Heart right ventricle (tissue), 16 donors: ENCODE data around the gene DEF6. TPM values are rescaled to one million over a fixed set of nuclear protein-coding genes. Genes with fewer than 3 reads are reported as not detected.
A peak's percentile ranks its signal among the peaks of the same experiment; 100 is the strongest.

Experiments used
- ATAC-seq, 8 donors: fragments of 200-7000 bp; cut with Tn5 transposase; one replicate each; pipeline ENCODE4 v1.9.1; 2020; ENCODE audit warnings: mild to moderate bottlenecking in 8 of 8, moderate library complexity in 8 of 8, moderate number of reproducible peaks in 1 of 8
- DNase-seq, 2 donors: peaks; one replicate each; pipeline ENCODE4 v3.0.0-alpha.2; 2020
- H3K27ac ChIP-seq, 10 donors: fragments of 200-600 bp; sonication (generic) in 2 of 10; one replicate each; pipeline versions ENCODE4 v1.5.0 to v1.8.0; 2020 to 2022; ENCODE audit warnings: mild to moderate bottlenecking in 3 of 10
- H3K27me3 ChIP-seq, 7 donors: fragments of 200-600 bp; one replicate each; pipeline ENCODE4 v1.8.0; 2021 to 2022; ENCODE audit warnings: mild to moderate bottlenecking in 2 of 7
- H3K36me3 ChIP-seq, 9 donors: fragments of 200-600 bp; sonication (generic) in 1 of 9; one replicate each; pipeline versions ENCODE4 v1.5.0 to v1.8.0; 2020 to 2022; ENCODE audit warnings: mild to moderate bottlenecking in 2 of 9
- H3K4me1 ChIP-seq, 9 donors: fragments of 200-600 bp; sonication (generic) in 1 of 9; one replicate each; pipeline versions ENCODE4 v1.5.0 to v1.8.0; 2020 to 2022; ENCODE audit warnings: mild to moderate bottlenecking in 4 of 9
- H3K4me3 ChIP-seq, 10 donors: fragments of 200-600 bp; sonication (generic) in 2 of 10; one replicate each; pipeline versions ENCODE4 v1.5.0 to v1.8.0; 2020 to 2022; ENCODE audit warnings: mild to moderate bottlenecking in 7 of 10, moderate library complexity in 2 of 10
- H3K9me3 ChIP-seq, 11 donors: fragments of 200-600 bp in 10 of 11; sonication (generic) in 2 of 11; one replicate each; pipeline versions ENCODE4 v1.5.0 to v1.8.0; 2013 to 2022; ENCODE audit warnings: mild to moderate bottlenecking in 2 of 11, control low read depth in 1 of 11, moderate library complexity in 1 of 11
- WGBS, 2 donors: extraction: QIAGEN DNeasy Blood & Tissue Kit; methylation state at CpG; one replicate each; pipeline ENCODE4 v1.1.7; 2013; ENCODE audit warnings: inconsistent platforms in 1 of 2; 5-methylcytosine and 5-hydroxymethylcytosine counted together
- intact Hi-C, 10 donors: fragments of 100-400 bp; cut with DNase I; formaldehyde crosslinking; loops; one replicate each; pipeline versions ENCODE4 v1.11.1 to v1.14.2; 2022
- polyA plus RNA-seq, 2 donors: library from polyadenylated mRNA; stranded (reverse); fragments of 200-250 nt; gene quantifications; one replicate each; pipeline ENCODE4 v1.2.3, GENCODE V29; 2013
- total RNA-seq, 10 donors: library from RNA; stranded (reverse); fragmentation: NEBNext Ultra II Directional in 3 of 10; extraction: Animal tissue kit (Norgen Biotek cat#: 25700) in 3 of 10; gene quantifications; one replicate each; pipeline versions ENCODE4 v1.2.1 to v1.2.4, GENCODE V29; 2021 to 2023
- TF ChIP-seq, protein P1 (sequence below), 9 donors: fragments of 200-600 bp; sonication (generic) in 2 of 9; IDR thresholded peaks; one replicate each; pipeline versions ENCODE4 v1.5.0 to v1.8.0; 2021 to 2022; ENCODE audit warnings: antibody characterized with exemption in 9 of 9, mild to moderate bottlenecking in 5 of 9, moderate library complexity in 1 of 9
- donor health status: Arrhythmogenic right ventricular cardiomyopathy.
- donor health status: ischemic (EF 13 %, LVEDD 7.1; RV severe dilation, severe dysfunction).
- donor health status: healthy with polysubstance abuse.
- donor health status: DM: no; HTN: yes; CAD: no.
- donor health status: DM: no; HTN: no; CAD: no.
- donor health status: ischemic (EF 25% LVEDD 6.9; RV normal size, moderate dysfunction).
- donor health status: ischemic (EF 25% LVEDD 5.7; RV mildly dilated, moderate dysfunction).
- donor health status: healthy.
- donor health status: DM: yes; HTN: yes; CAD: no.
- donor health status: Ischemic cardiomyopathy.
- donor health status: ischemic (EF 35%, LVEDD 5.7; RV mildly dilated, moderate dysfunction).
- donor health status: nonischemic (EF 11% LVEDD 7.7; RV severe dilation, severe dysfunction).
- donor health status: DM: yes; HTN: yes; CAD: no.
- donor health status: PGD.
- donor health status: ischemic (EF 29% LVEDD 5.4; RV normal size, mild dysfunction).
- donor health status: nonischemic (EF 23%, LVEDD 6.1; RV moderate dilation, normal function).

Gene DEF6
- total and polyA plus RNA-seq, 12 donors = 0.62 to 8.8 (median 0.99) TPM

DNA sequence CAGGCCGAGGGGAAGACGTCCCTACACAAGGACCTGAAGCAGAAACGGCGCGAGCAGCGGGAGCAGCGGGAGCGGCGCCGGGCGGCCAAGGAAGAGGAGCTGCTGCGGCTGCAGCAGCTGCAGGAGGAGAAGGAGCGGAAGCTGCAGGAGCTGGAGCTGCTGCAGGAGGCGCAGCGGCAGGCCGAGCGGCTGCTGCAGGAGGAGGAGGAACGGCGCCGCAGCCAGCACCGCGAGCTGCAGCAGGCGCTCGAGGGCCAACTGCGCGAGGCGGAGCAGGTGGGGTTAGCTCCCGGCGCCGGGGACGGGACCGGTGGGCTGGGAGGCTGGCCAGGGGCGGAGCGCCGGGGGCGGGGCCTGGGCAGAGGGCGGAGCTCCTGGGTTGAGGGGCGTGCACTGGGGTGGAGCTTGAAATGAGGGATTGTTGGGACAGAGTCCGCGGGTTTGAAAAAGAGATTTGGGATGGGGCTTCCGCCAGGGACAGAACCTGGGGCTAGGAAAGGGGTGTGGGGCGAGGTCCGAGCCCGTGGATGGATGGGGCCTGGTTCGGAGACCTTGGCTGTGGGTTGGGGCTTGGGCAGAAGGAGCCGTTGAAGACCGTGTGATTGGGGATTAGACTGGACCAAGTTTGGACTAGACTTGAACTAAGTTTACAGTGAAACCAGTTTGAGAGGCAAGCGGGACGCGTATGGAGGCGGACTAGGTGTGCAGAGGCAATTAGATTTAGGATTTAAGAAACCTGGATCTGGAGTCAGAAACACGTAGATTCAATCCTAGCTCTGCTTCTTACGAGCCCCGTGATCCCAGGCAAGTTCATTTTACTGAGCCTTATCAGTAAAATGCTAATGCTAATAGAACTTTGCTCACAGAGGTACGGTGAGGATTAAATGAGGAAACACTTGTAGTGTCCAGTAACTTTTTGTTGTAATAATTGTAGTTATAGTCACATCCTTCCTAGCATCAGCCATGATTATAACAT is 20.9 kb downstream of the DEF6 start:
- DNase-seq = peak; percentile 80 to 88
- TF ChIP-seq, protein P1, sequence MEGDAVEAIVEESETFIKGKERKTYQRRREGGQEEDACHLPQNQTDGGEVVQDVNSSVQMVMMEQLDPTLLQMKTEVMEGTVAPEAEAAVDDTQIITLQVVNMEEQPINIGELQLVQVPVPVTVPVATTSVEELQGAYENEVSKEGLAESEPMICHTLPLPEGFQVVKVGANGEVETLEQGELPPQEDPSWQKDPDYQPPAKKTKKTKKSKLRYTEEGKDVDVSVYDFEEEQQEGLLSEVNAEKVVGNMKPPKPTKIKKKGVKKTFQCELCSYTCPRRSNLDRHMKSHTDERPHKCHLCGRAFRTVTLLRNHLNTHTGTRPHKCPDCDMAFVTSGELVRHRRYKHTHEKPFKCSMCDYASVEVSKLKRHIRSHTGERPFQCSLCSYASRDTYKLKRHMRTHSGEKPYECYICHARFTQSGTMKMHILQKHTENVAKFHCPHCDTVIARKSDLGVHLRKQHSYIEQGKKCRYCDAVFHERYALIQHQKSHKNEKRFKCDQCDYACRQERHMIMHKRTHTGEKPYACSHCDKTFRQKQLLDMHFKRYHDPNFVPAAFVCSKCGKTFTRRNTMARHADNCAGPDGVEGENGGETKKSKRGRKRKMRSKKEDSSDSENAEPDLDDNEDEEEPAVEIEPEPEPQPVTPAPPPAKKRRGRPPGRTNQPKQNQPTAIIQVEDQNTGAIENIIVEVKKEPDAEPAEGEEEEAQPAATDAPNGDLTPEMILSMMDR (IDR thresholded peaks at IDR 0.05) = peak in 3 of 9 donors; percentile 20 to 35 (median 21)
- Histone ChIP-seq H3K9me3 (no peaks in the 10 kb centered on the region), H3K36me3 (peaks cover 0 to 81% (median 0%) of the 10 kb centered on the region in 9 donors), H3K4me1 (peaks cover 0 to 16% (median 10%) of the 10 kb centered on the region in 9 donors), H3K4me3 (peak overlapping the region; percentile 40 to 82 (median 56)), H3K27me3 (no peaks in the 10 kb centered on the region), H3K27ac (peak overlapping the region in 4 of 10 donors; percentile 30 to 58 (median 48))
- ATAC-seq = peak; percentile 98 to 99 (median 99)
- 16 to 18% methylated on average over 52 to 55 of the region's 55 CpGs for WGBS, 2 donors
- intact Hi-C loops = loop anchor here in 1 of 10 donors (5.0 kb wide), 1 partner anchor 304 kb away; no protein-coding TSS in a partner anchor

DNA sequence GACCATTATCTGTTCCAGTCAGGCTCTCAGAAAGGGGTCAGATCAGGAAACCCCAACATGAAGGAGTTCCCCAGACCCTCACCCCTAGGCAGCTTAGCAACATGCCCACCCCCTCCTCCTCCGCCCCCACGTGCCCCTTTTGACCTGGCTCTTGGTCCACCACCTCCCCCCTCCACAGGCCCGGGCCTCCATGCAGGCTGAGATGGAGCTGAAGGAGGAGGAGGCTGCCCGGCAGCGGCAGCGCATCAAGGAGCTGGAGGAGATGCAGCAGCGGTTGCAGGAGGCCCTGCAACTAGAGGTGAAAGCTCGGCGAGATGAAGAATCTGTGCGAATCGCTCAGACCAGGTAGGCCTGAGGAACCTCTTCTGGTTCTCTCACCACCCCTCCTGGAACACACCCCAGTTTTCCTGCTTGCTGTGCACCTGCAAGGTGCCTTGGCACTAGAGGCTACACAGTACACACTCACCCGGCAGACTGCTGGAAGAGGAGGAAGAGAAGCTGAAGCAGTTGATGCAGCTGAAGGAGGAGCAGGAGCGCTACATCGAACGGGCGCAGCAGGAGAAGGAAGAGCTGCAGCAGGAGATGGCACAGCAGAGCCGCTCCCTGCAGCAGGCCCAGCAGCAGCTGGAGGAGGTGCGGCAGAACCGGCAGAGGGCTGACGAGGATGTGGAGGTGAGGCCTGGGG is 21.9 kb downstream of the DEF6 start:
- no peak overlapping the region for H3K4me3 ChIP-seq
- TF ChIP-seq, protein P1 (IDR thresholded peaks at IDR 0.05) = no peak
- no peaks in the 10 kb centered on the region for H3K27me3 ChIP-seq
- WGBS, 2 donors = 93% methylated on average over 20 of the region's 20 CpGs
- no peaks in the 10 kb centered on the region for H3K9me3 ChIP-seq
- H3K36me3 ChIP-seq = peaks cover 0 to 81% (median 0%) of the 10 kb centered on the region in 9 donors
- no peak overlapping the region for H3K27ac ChIP-seq
- intact Hi-C loops = loop anchor here in 1 of 10 donors (5.0 kb wide), 1 partner anchor 303 kb away; no protein-coding TSS in a partner anchor
- H3K4me1 ChIP-seq = peaks cover 0 to 16% (median 7%) of the 10 kb centered on the region in 9 donors
- ATAC-seq = no peak
- DNase-seq = no peak

DNA sequence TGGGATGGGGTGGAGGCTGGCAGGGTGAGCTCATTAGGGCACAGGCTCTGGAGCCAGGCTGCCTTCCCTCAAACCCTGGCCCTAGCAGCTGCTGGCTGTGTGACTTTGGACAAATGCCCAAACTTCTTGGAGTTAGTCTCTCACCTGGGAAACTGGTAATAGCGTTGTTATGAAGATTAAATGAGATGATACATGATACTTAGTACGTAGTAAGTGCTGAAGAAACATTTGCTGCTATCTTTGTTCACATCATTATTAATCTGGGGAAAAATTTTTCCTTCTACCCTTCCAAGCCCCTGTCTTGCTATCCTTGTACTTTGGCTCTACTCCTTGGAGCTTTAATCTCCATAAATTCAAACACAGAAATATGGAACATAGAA is 22.4 kb downstream of the DEF6 start:
- Histone ChIP-seq H3K9me3 (no peaks in the 10 kb centered on the region), H3K27me3 (no peaks in the 10 kb centered on the region), H3K27ac (no peak overlapping the region), H3K4me3 (no peak overlapping the region), H3K36me3 (peaks cover 0 to 77% (median 0%) of the 10 kb centered on the region in 9 donors), H3K4me1 (peaks cover 0 to 16% (median 7%) of the 10 kb centered on the region in 9 donors)
- WGBS, 2 donors = 95 to 99% methylated on average over 2 of the region's 2 CpGs
- TF ChIP-seq, protein P1 (IDR thresholded peaks at IDR 0.05) = no peak
- ATAC-seq = no peak
- intact Hi-C loops = no loop called here
- no peak for DNase-seq

DNA sequence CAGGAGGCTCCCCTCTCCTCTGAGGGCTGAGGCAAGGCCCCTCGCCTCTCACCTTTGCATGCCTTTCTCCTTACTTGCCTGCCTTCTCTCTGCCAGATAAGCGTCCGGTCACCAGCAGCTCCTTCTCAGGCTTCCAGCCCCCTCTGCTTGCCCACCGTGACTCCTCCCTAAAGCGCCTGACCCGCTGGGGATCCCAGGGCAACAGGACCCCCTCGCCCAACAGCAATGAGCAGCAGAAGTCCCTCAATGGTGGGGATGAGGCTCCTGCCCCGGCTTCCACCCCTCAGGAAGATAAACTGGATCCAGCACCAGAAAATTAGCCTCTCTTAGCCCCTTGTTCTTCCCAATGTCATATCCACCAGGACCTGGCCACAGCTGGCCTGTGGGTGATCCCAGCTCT is 23.5 kb downstream of the DEF6 start:
- Histone ChIP-seq H3K4me3 (no peak overlapping the region), H3K27ac (no peak overlapping the region), H3K36me3 (peaks cover 0 to 74% (median 0%) of the 10 kb centered on the region in 9 donors), H3K4me1 (peaks cover 0 to 16% (median 7%) of the 10 kb centered on the region in 9 donors), H3K27me3 (no peaks in the 10 kb centered on the region), H3K9me3 (no peaks in the 10 kb centered on the region)
- intact Hi-C loops = no loop called here
- ATAC-seq (no peak), DNase-seq (no peak)
- TF ChIP-seq, protein P1 (IDR thresholded peaks at IDR 0.05) = no peak
- 90% methylated on average over 7 to 8 of the region's 8 CpGs for WGBS, 2 donors
